Ishikawa (cell line): Measurements from ENCODE around the gene THRB.

Experiments used
- CEBPB ChIP-seq: IDR thresholded peaks from 2 replicates; pipeline ENCODE4 v1.6.1; 2012
- CREB1 ChIP-seq: IDR thresholded peaks from 2 replicates; pipeline ENCODE4 v1.6.1; 2012; ENCODE audit warnings: low read depth
- EGR1 ChIP-seq: IDR thresholded peaks from 2 replicates; pipeline ENCODE4 v1.6.1; 2012
- EP300 ChIP-seq: IDR thresholded peaks from 2 replicates; pipeline ENCODE4 v1.6.1; 2012; ENCODE audit warnings: borderline replicate concordance
- FOXM1 ChIP-seq: IDR thresholded peaks from 2 replicates; pipeline ENCODE4 v1.6.1; 2012; ENCODE audit warnings: low read depth, borderline replicate concordance
- NFIC ChIP-seq: IDR thresholded peaks from 2 replicates; pipeline ENCODE4 v1.6.1; 2012
- RAD21 ChIP-seq: IDR thresholded peaks from 2 replicates; pipeline ENCODE4 v1.6.1; 2012; ENCODE audit warnings: low read depth
- REST ChIP-seq: IDR thresholded peaks from 2 replicates; pipeline ENCODE4 v1.6.1; 2012; ENCODE audit warnings: low read depth, mild to moderate bottlenecking
- TAF1 ChIP-seq: IDR thresholded peaks from 2 replicates; pipeline ENCODE4 v1.6.1; 2012; ENCODE audit warnings: low read depth, mild to moderate bottlenecking
- TCF12 ChIP-seq: IDR thresholded peaks from 2 replicates; pipeline ENCODE4 v1.6.1; 2012; ENCODE audit warnings: low read depth
- TEAD4 ChIP-seq: IDR thresholded peaks from 2 replicates; pipeline ENCODE4 v1.6.1; 2012
- USF1 ChIP-seq: IDR thresholded peaks from 2 replicates; pipeline ENCODE4 v1.6.1; 2012
- YY1 ChIP-seq: IDR thresholded peaks from 2 replicates; pipeline ENCODE4 v1.6.1; 2012; ENCODE audit warnings: low read depth
- ZBTB7A ChIP-seq: IDR thresholded peaks from 2 replicates; pipeline ENCODE4 v1.6.1; 2012; ENCODE audit warnings: low read depth
- TF ChIP-seq, protein P1 (sequence below): IDR thresholded peaks from 2 replicates; pipeline ENCODE4 v1.6.1; 2012

The THRB gene

GRCh38 chr3:24303057-24303754 lies 191.4 kb downstream of the THRB start:
- TF ChIP-seq EP300 (no peak), TCF12 (0 out of 2 replicates have a peak, but pooled peaks have one; percentile 22), CREB1 (no peak), YY1 (no peak), REST (no peak), TAF1 (no peak), ZBTB7A (no peak), CEBPB (0 out of 2 replicates have a peak, but pooled peaks have one; percentile 36), RAD21 (no peak), USF1 (peak; percentile 10; the same call in 1 of the 2 replicates), TEAD4 (no peak), EGR1 (no peak), NFIC (peak; percentile 6; the same call in 1 of the 2 replicates), FOXM1 (no peak)
- TF ChIP-seq, protein P1, sequence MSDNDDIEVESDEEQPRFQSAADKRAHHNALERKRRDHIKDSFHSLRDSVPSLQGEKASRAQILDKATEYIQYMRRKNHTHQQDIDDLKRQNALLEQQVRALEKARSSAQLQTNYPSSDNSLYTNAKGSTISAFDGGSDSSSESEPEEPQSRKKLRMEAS, result no peak

DNA sequence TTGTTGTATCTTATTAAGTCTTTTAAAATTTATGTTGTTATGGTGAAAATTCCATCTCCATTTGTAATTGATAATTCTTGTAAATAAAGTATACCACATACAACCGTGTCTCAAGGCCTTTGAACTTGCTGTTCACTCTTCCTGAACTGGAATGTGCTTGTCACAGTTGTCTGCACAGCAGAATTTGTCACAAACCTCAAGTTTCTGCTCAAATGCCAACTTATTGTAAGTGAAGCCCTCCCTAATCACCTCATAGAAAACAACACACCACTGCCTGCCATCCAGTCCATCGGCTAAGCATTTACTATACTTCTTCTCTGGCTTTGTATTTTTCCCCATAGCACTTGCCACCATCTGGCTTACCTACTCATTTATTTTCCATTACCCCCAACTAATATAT lies 192.3 kb downstream of the THRB start:
- no peak for TF ChIP-seq REST
- TF ChIP-seq FOXM1, result peak; percentile 76; the same call in 1 of the 2 replicates
- TF ChIP-seq USF1, result no peak
- TF ChIP-seq TAF1, result no peak
- peak; percentile 80 for TF ChIP-seq TCF12
- TF ChIP-seq CREB1, result no peak
- TF ChIP-seq EGR1, result no peak
- TF ChIP-seq CEBPB, result no peak
- TF ChIP-seq NFIC, result peak; percentile 91
- TF ChIP-seq TEAD4, result peak; percentile 97
- no peak for TF ChIP-seq YY1
- no peak for TF ChIP-seq RAD21
- TF ChIP-seq EP300, result peak; percentile 90
- no peak for TF ChIP-seq ZBTB7A
- TF ChIP-seq, protein P1, result 0 out of 2 replicates have a peak, but pooled peaks have one; percentile 45

- TF ChIP-seq TCF12 (no peak), RAD21 (no peak), TAF1 (no peak)
These were observed 193.7 kb downstream of the THRB start for GRCh38 chr3:24300949-24301348.

DNA sequence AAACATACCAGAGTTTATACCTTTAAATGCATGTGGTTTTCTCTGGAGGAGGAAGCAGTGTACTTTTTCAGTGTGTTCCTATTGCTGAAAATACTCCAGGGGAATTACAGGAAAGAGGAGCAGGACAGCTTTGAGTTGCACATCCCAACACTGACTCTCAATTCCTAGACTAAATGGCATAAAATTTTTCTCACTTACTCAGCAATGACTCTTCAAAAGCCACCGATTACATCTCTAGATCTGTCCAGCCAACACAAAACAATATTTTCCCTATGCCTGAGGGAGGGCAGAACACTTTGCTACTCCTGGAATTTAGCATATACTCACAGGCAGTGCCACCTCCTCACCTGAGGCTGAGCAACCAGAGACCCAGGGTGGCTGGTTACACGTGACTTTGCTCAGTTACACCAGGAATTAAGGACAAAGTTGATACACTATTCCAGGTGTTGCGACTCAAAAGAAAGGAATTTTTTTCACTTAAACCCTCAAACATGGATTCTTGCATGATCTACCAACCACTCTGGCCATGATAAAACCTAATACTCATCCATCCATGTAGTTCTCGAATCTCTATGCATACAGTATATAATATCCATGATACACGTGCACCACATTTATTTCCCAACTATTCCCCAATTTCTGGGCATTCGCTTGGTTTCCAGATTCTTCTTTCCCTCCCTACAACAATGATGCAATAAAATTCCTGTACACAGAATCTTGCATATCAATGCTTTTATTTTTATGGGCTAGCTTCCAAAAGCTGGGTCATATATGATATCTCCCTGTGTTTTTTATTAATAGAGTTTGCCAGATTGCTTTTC lies 194.6 kb downstream of the THRB start:
- TF ChIP-seq TCF12, result no peak
- peak; percentile 33 for TF ChIP-seq TEAD4
- no peak for TF ChIP-seq CREB1
- TF ChIP-seq, protein P1, result peak; percentile 42; the same call in 1 of the 2 replicates
- TF ChIP-seq USF1, result peak; percentile 56; the same call in 1 of the 2 replicates

DNA sequence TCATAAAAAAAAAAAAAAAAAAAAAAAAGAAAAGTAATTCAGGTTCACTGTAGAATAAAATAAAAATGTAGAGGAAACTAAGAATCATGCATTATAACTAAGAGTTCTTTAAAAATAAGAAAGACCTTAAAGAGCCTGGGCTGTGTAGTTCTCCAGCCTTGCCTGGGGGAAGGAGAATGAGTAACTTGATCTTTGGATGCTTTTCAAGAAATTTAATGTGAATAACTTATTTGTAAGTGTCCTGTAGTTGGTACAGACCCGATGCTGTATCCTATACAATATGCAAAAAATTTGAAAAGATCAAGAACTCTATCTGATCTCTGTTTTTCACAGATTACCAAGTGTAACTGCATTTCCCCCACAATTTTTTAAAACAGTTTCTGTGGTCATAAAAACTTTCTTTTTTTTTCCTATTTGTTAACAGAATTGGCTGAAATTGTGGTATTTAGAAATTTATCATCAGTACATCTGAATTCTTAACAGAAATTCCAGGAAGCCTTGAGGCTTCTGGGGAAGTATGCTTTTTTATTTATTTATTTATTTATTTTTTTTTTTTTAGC lies 195.3 kb downstream of the THRB start:
- TF ChIP-seq TEAD4 (no peak), TAF1 (no peak), CREB1 (no peak), ZBTB7A (no peak), CEBPB (no peak)
- TF ChIP-seq, protein P1, result no peak
